IPS-11a (cell line): ENCODE data around the gene ITPA.

Experiments
- H3K4me3 ChIP-seq: one replicate; pipeline ENCODE4 v1.5.1; 2013; ENCODE audit warnings: low read depth, low read length, control low read depth

The ITPA gene

GRCh38 chr20:3209257-3209945 is at the start of gene ITPA:
ITPA (plus strand) TSS chr20:3209498; CDS start chr20:3209552, 54 bp downstream.
- H3K4me3 ChIP-seq, result peak within 1 kb of the TSS; percentile 95

- H3K4me3 ChIP-seq, result no peak overlapping the region
Observed at GRCh38 chr20:3160418-3160817, 48.9 kb upstream of the ITPA start.

- no peak overlapping the region for H3K4me3 ChIP-seq
Observed at GRCh38 chr20:3161316-3162079, 47.8 kb upstream of the ITPA start.

- no peak overlapping the region for H3K4me3 ChIP-seq
Observed at GRCh38 chr20:3162080-3162611, 47.2 kb upstream of the ITPA start.

GRCh38 chr20:3163099-3164042 is 45.9 kb upstream of the ITPA start:
- H3K4me3 ChIP-seq, result no peak overlapping the region

GRCh38 chr20:3164043-3164762 is 45.1 kb upstream of the ITPA start:
- H3K4me3 ChIP-seq, result no peak overlapping the region

GRCh38 chr20:3164763-3165410 is 44.4 kb upstream of the ITPA start:
- no peak overlapping the region for H3K4me3 ChIP-seq

GRCh38 chr20:3165473-3166337 is 43.6 kb upstream of the ITPA start:
- H3K4me3 ChIP-seq, result no peak overlapping the region

- no peak overlapping the region for H3K4me3 ChIP-seq
Observed at GRCh38 chr20:3166338-3166912, 42.9 kb upstream of the ITPA start.

GRCh38 chr20:3166913-3167342 is 42.4 kb upstream of the ITPA start:
- no peak overlapping the region for H3K4me3 ChIP-seq

- peak overlapping the region; percentile 51 for H3K4me3 ChIP-seq
Observed at GRCh38 chr20:3167738-3168078, 41.6 kb upstream of the ITPA start.

- H3K4me3 ChIP-seq, result peak overlapping the region; percentile 51
Observed at GRCh38 chr20:3168079-3168828, 41.0 kb upstream of the ITPA start.

GRCh38 chr20:3168829-3169590 is 40.3 kb upstream of the ITPA start:
- H3K4me3 ChIP-seq, result no peak overlapping the region

GRCh38 chr20:3171391-3172125 is 37.7 kb upstream of the ITPA start:
- H3K4me3 ChIP-seq, result no peak overlapping the region

- H3K4me3 ChIP-seq, result peak overlapping the region; percentile 98
Observed at GRCh38 chr20:3172126-3172932, 37.0 kb upstream of the ITPA start.
